ENCODE results near the gene PDE4D. TPM values are rescaled to one million over a fixed set of nuclear protein-coding genes. Genes with fewer than 3 reads are reported as not detected.

The PDE4D gene
- total and polyA plus RNA-seq, 10 of the 15 experiments (the other 5 are each of a cell fraction or from before 2014, with no cell fraction given) = 0.87 to 4.1 (median 2.2) TPM

DNA sequence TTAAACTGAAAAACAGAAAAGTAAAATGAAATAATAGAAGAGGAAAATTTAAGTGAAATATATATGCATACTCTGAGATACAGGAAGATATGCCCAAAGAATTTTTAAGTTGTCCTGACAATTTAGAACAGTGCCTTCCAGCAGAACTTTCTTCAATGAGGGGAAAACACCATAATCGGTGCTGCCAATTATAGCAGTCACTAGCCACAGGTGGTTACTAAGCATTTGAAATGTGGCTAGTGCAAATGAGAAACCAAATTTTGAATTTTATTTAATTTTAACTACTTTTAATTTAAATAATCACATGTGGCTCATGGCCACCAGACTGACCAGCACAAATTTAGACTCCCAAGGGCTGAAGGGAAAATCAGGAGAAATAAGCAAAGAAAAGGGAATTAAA is 900.1 kb downstream of the PDE4D start:
- H4K20me1 ChIP-seq (ENCODE audit: control insufficient read depth, insufficient read depth) = no peaks in the 10 kb centered on the region
- FAIRE-seq = no peak
- ATAC-seq = no peak
- ChIA-PET POLR2A (no interaction called here), RAD21 (ENCODE audit: unreplicated experiment) (no interaction called here), SMC1A (ENCODE audit: uncharacterized antibody, unreplicated experiment) (interaction anchor here (1.2 kb wide), 1 partner anchor 96 kb away, joined by 3 read pairs; no protein-coding TSS in a partner anchor), CTCF (interaction anchor here (0.6 to 1.5 kb wide), 2 partner anchors 101 to 428 kb away, joined by 4 read pairs; no protein-coding TSS in a partner anchor)
- H2AFZ ChIP-seq (ENCODE audit: control insufficient read depth, low read depth, low read length) = no peak overlapping the region
- H3K27me3 ChIP-seq (replicated peaks in 1 of 2; ENCODE audit: control insufficient read depth in 2 of 2, insufficient read depth in 2 of 2, low read length in 1 of 2) = no peaks in the 10 kb centered on the region
- no TSS peak for BruUV-seq (replicated peaks)
- TF ChIP-seq, protein P1, sequence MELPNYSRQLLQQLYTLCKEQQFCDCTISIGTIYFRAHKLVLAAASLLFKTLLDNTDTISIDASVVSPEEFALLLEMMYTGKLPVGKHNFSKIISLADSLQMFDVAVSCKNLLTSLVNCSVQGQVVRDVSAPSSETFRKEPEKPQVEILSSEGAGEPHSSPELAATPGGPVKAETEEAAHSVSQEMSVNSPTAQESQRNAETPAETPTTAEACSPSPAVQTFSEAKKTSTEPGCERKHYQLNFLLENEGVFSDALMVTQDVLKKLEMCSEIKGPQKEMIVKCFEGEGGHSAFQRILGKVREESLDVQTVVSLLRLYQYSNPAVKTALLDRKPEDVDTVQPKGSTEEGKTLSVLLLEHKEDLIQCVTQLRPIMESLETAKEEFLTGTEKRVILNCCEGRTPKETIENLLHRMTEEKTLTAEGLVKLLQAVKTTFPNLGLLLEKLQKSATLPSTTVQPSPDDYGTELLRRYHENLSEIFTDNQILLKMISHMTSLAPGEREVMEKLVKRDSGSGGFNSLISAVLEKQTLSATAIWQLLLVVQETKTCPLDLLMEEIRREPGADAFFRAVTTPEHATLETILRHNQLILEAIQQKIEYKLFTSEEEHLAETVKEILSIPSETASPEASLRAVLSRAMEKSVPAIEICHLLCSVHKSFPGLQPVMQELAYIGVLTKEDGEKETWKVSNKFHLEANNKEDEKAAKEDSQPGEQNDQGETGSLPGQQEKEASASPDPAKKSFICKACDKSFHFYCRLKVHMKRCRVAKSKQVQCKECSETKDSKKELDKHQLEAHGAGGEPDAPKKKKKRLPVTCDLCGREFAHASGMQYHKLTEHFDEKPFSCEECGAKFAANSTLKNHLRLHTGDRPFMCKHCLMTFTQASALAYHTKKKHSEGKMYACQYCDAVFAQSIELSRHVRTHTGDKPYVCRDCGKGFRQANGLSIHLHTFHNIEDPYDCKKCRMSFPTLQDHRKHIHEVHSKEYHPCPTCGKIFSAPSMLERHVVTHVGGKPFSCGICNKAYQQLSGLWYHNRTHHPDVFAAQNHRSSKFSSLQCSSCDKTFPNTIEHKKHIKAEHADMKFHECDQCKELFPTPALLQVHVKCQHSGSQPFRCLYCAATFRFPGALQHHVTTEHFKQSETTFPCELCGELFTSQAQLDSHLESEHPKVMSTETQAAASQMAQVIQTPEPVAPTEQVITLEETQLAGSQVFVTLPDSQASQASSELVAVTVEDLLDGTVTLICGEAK (IDR thresholded peaks at IDR 0.05; ENCODE audit: borderline replicate concordance) = no peak
- TF ChIP-seq ATF7 (IDR thresholded peaks at IDR 0.05; ENCODE audit: low read depth) = no peak
- TF ChIP-seq, protein P2, sequence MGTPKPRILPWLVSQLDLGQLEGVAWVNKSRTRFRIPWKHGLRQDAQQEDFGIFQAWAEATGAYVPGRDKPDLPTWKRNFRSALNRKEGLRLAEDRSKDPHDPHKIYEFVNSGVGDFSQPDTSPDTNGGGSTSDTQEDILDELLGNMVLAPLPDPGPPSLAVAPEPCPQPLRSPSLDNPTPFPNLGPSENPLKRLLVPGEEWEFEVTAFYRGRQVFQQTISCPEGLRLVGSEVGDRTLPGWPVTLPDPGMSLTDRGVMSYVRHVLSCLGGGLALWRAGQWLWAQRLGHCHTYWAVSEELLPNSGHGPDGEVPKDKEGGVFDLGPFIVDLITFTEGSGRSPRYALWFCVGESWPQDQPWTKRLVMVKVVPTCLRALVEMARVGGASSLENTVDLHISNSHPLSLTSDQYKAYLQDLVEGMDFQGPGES (IDR thresholded peaks at IDR 0.05) = no peak
- no peak for TF ChIP-seq SMARCA5 (IDR thresholded peaks at IDR 0.05)
- peak; percentile 16 for TF ChIP-seq MEF2B (IDR thresholded peaks at IDR 0.05; ENCODE audit: partially characterized antibody, poor library complexity, severe bottlenecking)
- in situ Hi-C loops (cut with MboI) = no loop called here
- H3K4me3 ChIP-seq = no peak overlapping the region
- DNase-seq (ENCODE audit: low read depth, low spot score) = no peak
- no peak overlapping the region for H3K9ac ChIP-seq (ENCODE audit: control insufficient read depth, insufficient read depth, low read length)
- no peaks in the 10 kb centered on the region for H3K4me1 ChIP-seq (ENCODE audit: control insufficient read depth, insufficient read depth, low read length)
- no peaks in the 10 kb centered on the region for H3K79me2 ChIP-seq (ENCODE audit: control insufficient read depth, insufficient read depth, low read length)
- intact Hi-C loops (cut with micrococcal nuclease; ENCODE audit: unreplicated experiment) = no loop called here
- no peak overlapping the region for H3K4me2 ChIP-seq (ENCODE audit: control insufficient read depth, insufficient read depth)
- H3K27ac ChIP-seq (ENCODE audit: control insufficient read depth, insufficient read depth) = no peak overlapping the region
- H3K36me3 ChIP-seq (ENCODE audit: control insufficient read depth in 2 of 2, insufficient read depth in 2 of 2, low read length in 1 of 2) = no peaks in the 10 kb centered on the region
- WGBS (ENCODE audit: insufficient coverage, insufficient replicate concordance, low lambda C conversion rate, missing lambda C conversion rate) = 60% methylated on average over 1 of the region's 1 CpG
- no peaks in the 10 kb centered on the region for H3K9me3 ChIP-seq (replicated peaks; ENCODE audit: control insufficient read depth, insufficient read depth, low read length)

Data from GM12878 (cell line).